ENCODE results near the gene TCTN2.

Gene TCTN2

GRCh38 chr12:123645380-123645779 lies 25.5 kb upstream of the TCTN2 start:
- Histone ChIP-seq H3K4ac (ENCODE audit: low read depth, low read length) (no peak overlapping the region), H3K27ac (ENCODE audit: low read depth, low read length) (no peak overlapping the region), H3K4me3 (ENCODE audit: low read length) (no peak overlapping the region), H3K4me1 (ENCODE audit: control insufficient read depth, low read depth, low read length) (no peaks in the 10 kb centered on the region), H2BK5ac (ENCODE audit: low read length) (no peak overlapping the region), H3K36me3 (ENCODE audit: control insufficient read depth, insufficient read depth, low read length) (peaks cover 2% of the 10 kb centered on the region), H3K18ac (ENCODE audit: low read length) (no peak overlapping the region), H3K23ac (ENCODE audit: low read length) (no peak overlapping the region), H3K56ac (ENCODE audit: low read length) (no peak overlapping the region), H4K5ac (ENCODE audit: low read length) (no peak overlapping the region), H4K8ac (ENCODE audit: low read depth, low read length) (no peak overlapping the region), H2AK5ac (ENCODE audit: low read length) (no peak overlapping the region), H3K79me2 (ENCODE audit: control insufficient read depth, insufficient read depth, low read length) (no peaks in the 10 kb centered on the region), H3K79me1 (ENCODE audit: low read length) (no peaks in the 10 kb centered on the region), H2BK120ac (ENCODE audit: low read depth, low read length) (no peak overlapping the region), H3K4me2 (ENCODE audit: low read length) (no peak overlapping the region), H3K9ac (ENCODE audit: low read length) (no peak overlapping the region), H3K27me3 (ENCODE audit: insufficient read depth, low read length, poor library complexity) (no peaks in the 10 kb centered on the region), H2BK15ac (replicated peaks; ENCODE audit: low read depth) (no peak overlapping the region)
- WGBS (ENCODE audit: extremely low coverage, insufficient coverage, low lambda C conversion rate), result no CpG with 5 or more reads among the region's 3 CpGs
- no peak for DNase-seq

GRCh38 chr12:123645878-123646277 lies 25.0 kb upstream of the TCTN2 start:
- no peak overlapping the region for H3K4me3 ChIP-seq (ENCODE audit: low read length)
- H2BK120ac ChIP-seq (ENCODE audit: low read depth, low read length), result no peak overlapping the region
- H3K18ac ChIP-seq (ENCODE audit: low read length), result no peak overlapping the region
- no peak overlapping the region for H3K27ac ChIP-seq (ENCODE audit: low read depth, low read length)
- no peaks in the 10 kb centered on the region for H3K4me1 ChIP-seq (ENCODE audit: control insufficient read depth, low read depth, low read length)
- no peak overlapping the region for H2BK15ac ChIP-seq (replicated peaks; ENCODE audit: low read depth)
- H3K23ac ChIP-seq (ENCODE audit: low read length), result no peak overlapping the region
- no peaks in the 10 kb centered on the region for H3K79me1 ChIP-seq (ENCODE audit: low read length)
- H3K79me2 ChIP-seq (ENCODE audit: control insufficient read depth, insufficient read depth, low read length), result no peaks in the 10 kb centered on the region
- no peak for DNase-seq
- no peaks in the 10 kb centered on the region for H3K27me3 ChIP-seq (ENCODE audit: insufficient read depth, low read length, poor library complexity)
- peaks cover 4% of the 10 kb centered on the region for H3K36me3 ChIP-seq (ENCODE audit: control insufficient read depth, insufficient read depth, low read length)
- H4K5ac ChIP-seq (ENCODE audit: low read length), result no peak overlapping the region
- no peak overlapping the region for H2AK5ac ChIP-seq (ENCODE audit: low read length)
- no peak overlapping the region for H3K4ac ChIP-seq (ENCODE audit: low read depth, low read length)
- no peak overlapping the region for H2BK5ac ChIP-seq (ENCODE audit: low read length)
- no peak overlapping the region for H4K8ac ChIP-seq (ENCODE audit: low read depth, low read length)
- H3K56ac ChIP-seq (ENCODE audit: low read length), result no peak overlapping the region
- no peak overlapping the region for H3K9ac ChIP-seq (ENCODE audit: low read length)
- H3K4me2 ChIP-seq (ENCODE audit: low read length), result no peak overlapping the region
- WGBS (ENCODE audit: extremely low coverage, insufficient coverage, low lambda C conversion rate), result no CpG with 5 or more reads among the region's 5 CpGs

GRCh38 chr12:123648401-123648800 lies 22.5 kb upstream of the TCTN2 start:
- H3K27me3 ChIP-seq (ENCODE audit: insufficient read depth, low read length, poor library complexity), result no peaks in the 10 kb centered on the region
- H3K23ac ChIP-seq (ENCODE audit: low read length), result no peak overlapping the region
- no peak overlapping the region for H2BK120ac ChIP-seq (ENCODE audit: low read depth, low read length)
- H4K5ac ChIP-seq (ENCODE audit: low read length), result no peak overlapping the region
- no peaks in the 10 kb centered on the region for H3K4me1 ChIP-seq (ENCODE audit: control insufficient read depth, low read depth, low read length)
- no peak overlapping the region for H2BK5ac ChIP-seq (ENCODE audit: low read length)
- H3K79me2 ChIP-seq (ENCODE audit: control insufficient read depth, insufficient read depth, low read length), result no peaks in the 10 kb centered on the region
- H3K79me1 ChIP-seq (ENCODE audit: low read length), result no peaks in the 10 kb centered on the region
- no peak overlapping the region for H3K9ac ChIP-seq (ENCODE audit: low read length)
- no peak overlapping the region for H3K4me3 ChIP-seq (ENCODE audit: low read length)
- H3K27ac ChIP-seq (ENCODE audit: low read depth, low read length), result no peak overlapping the region
- H3K4ac ChIP-seq (ENCODE audit: low read depth, low read length), result no peak overlapping the region
- H3K36me3 ChIP-seq (ENCODE audit: control insufficient read depth, insufficient read depth, low read length), result peaks cover 4% of the 10 kb centered on the region
- no peak overlapping the region for H3K18ac ChIP-seq (ENCODE audit: low read length)
- DNase-seq, result no peak
- no peak overlapping the region for H4K8ac ChIP-seq (ENCODE audit: low read depth, low read length)
- H2BK15ac ChIP-seq (replicated peaks; ENCODE audit: low read depth), result no peak overlapping the region
- no peak overlapping the region for H2AK5ac ChIP-seq (ENCODE audit: low read length)
- H3K4me2 ChIP-seq (ENCODE audit: low read length), result no peak overlapping the region
- no peak overlapping the region for H3K56ac ChIP-seq (ENCODE audit: low read length)
- WGBS (ENCODE audit: extremely low coverage, insufficient coverage, low lambda C conversion rate), result no CpG with 5 or more reads among the region's 5 CpGs

- Histone ChIP-seq H3K79me1 (ENCODE audit: low read length) (no peaks in the 10 kb centered on the region), H2BK120ac (ENCODE audit: low read depth, low read length) (no peak overlapping the region), H3K56ac (ENCODE audit: low read length) (no peak overlapping the region), H3K27me3 (ENCODE audit: insufficient read depth, low read length, poor library complexity) (no peaks in the 10 kb centered on the region), H3K4me2 (ENCODE audit: low read length) (no peak overlapping the region), H2BK5ac (ENCODE audit: low read length) (no peak overlapping the region), H3K36me3 (ENCODE audit: control insufficient read depth, insufficient read depth, low read length) (peaks cover 7% of the 10 kb centered on the region), H3K18ac (ENCODE audit: low read length) (no peak overlapping the region), H3K27ac (ENCODE audit: low read depth, low read length) (no peak overlapping the region), H3K23ac (ENCODE audit: low read length) (no peak overlapping the region), H2BK15ac (replicated peaks; ENCODE audit: low read depth) (no peak overlapping the region), H3K9ac (ENCODE audit: low read length) (no peak overlapping the region), H4K8ac (ENCODE audit: low read depth, low read length) (no peak overlapping the region), H3K79me2 (ENCODE audit: control insufficient read depth, insufficient read depth, low read length) (no peaks in the 10 kb centered on the region), H3K4ac (ENCODE audit: low read depth, low read length) (no peak overlapping the region), H2AK5ac (ENCODE audit: low read length) (no peak overlapping the region), H3K4me3 (ENCODE audit: low read length) (no peak overlapping the region), H4K5ac (ENCODE audit: low read length) (no peak overlapping the region), H3K4me1 (ENCODE audit: control insufficient read depth, low read depth, low read length) (no peaks in the 10 kb centered on the region)
- WGBS (ENCODE audit: extremely low coverage, insufficient coverage, low lambda C conversion rate), result 100% methylated on average over 4 of the region's 4 CpGs
- DNase-seq, result no peak
These were observed 16.7 kb upstream of the TCTN2 start for GRCh38 chr12:123654129-123654701.

- no peak overlapping the region for H3K4me2 ChIP-seq (ENCODE audit: low read length)
- no peak overlapping the region for H2BK120ac ChIP-seq (ENCODE audit: low read depth, low read length)
- no peak overlapping the region for H3K9ac ChIP-seq (ENCODE audit: low read length)
- no peak overlapping the region for H3K4me3 ChIP-seq (ENCODE audit: low read length)
- no peak overlapping the region for H3K18ac ChIP-seq (ENCODE audit: low read length)
- DNase-seq, result no peak
- no peak overlapping the region for H2AK5ac ChIP-seq (ENCODE audit: low read length)
- no peak overlapping the region for H3K23ac ChIP-seq (ENCODE audit: low read length)
- no peak overlapping the region for H2BK15ac ChIP-seq (replicated peaks; ENCODE audit: low read depth)
- no CpG with 5 or more reads among the region's 5 CpGs for WGBS (ENCODE audit: extremely low coverage, insufficient coverage, low lambda C conversion rate)
- no peak overlapping the region for H3K27ac ChIP-seq (ENCODE audit: low read depth, low read length)
- no peak overlapping the region for H4K8ac ChIP-seq (ENCODE audit: low read depth, low read length)
- no peaks in the 10 kb centered on the region for H3K79me1 ChIP-seq (ENCODE audit: low read length)
- peaks cover 7% of the 10 kb centered on the region for H3K36me3 ChIP-seq (ENCODE audit: control insufficient read depth, insufficient read depth, low read length)
- H3K4me1 ChIP-seq (ENCODE audit: control insufficient read depth, low read depth, low read length), result no peaks in the 10 kb centered on the region
- H3K56ac ChIP-seq (ENCODE audit: low read length), result no peak overlapping the region
- no peaks in the 10 kb centered on the region for H3K27me3 ChIP-seq (ENCODE audit: insufficient read depth, low read length, poor library complexity)
- no peaks in the 10 kb centered on the region for H3K79me2 ChIP-seq (ENCODE audit: control insufficient read depth, insufficient read depth, low read length)
- H3K4ac ChIP-seq (ENCODE audit: low read depth, low read length), result no peak overlapping the region
- H4K5ac ChIP-seq (ENCODE audit: low read length), result no peak overlapping the region
- no peak overlapping the region for H2BK5ac ChIP-seq (ENCODE audit: low read length)
These were observed 15.5 kb upstream of the TCTN2 start for GRCh38 chr12:123655420-123655819.

GRCh38 chr12:123656392-123656791 lies 14.5 kb upstream of the TCTN2 start:
- DNase-seq, result no peak

More at GRCh38 chr12:123656392-123656791, 14.5 kb upstream of the TCTN2 start:
- Histone ChIP-seq H3K4ac (ENCODE audit: low read depth, low read length) (no peak overlapping the region), H2AK5ac (ENCODE audit: low read length) (no peak overlapping the region), H4K5ac (ENCODE audit: low read length) (no peak overlapping the region), H2BK15ac (replicated peaks; ENCODE audit: low read depth) (no peak overlapping the region), H3K4me3 (ENCODE audit: low read length) (no peak overlapping the region), H3K79me2 (ENCODE audit: control insufficient read depth, insufficient read depth, low read length) (no peaks in the 10 kb centered on the region), H2BK5ac (ENCODE audit: low read length) (no peak overlapping the region), H3K27me3 (ENCODE audit: insufficient read depth, low read length, poor library complexity) (no peaks in the 10 kb centered on the region), H3K9ac (ENCODE audit: low read length) (no peak overlapping the region), H3K36me3 (ENCODE audit: control insufficient read depth, insufficient read depth, low read length) (peaks cover 6% of the 10 kb centered on the region), H3K56ac (ENCODE audit: low read length) (no peak overlapping the region), H3K23ac (ENCODE audit: low read length) (no peak overlapping the region), H4K8ac (ENCODE audit: low read depth, low read length) (no peak overlapping the region), H3K27ac (ENCODE audit: low read depth, low read length) (no peak overlapping the region), H3K4me1 (ENCODE audit: control insufficient read depth, low read depth, low read length) (no peaks in the 10 kb centered on the region), H3K79me1 (ENCODE audit: low read length) (no peaks in the 10 kb centered on the region), H2BK120ac (ENCODE audit: low read depth, low read length) (no peak overlapping the region), H3K4me2 (ENCODE audit: low read length) (no peak overlapping the region), H3K18ac (ENCODE audit: low read length) (no peak overlapping the region)
- no CpG with 5 or more reads among the region's 4 CpGs for WGBS (ENCODE audit: extremely low coverage, insufficient coverage, low lambda C conversion rate)

Measured in mesendoderm (in vitro differentiated cells).